HG03280 (cell line): ENCODE results near the gene USP9X.
"Not testable (repeated sequence)": the region's sequence is repeated elsewhere in the genome, so short reads cannot be mapped to it uniquely, and the experiment has no call there.

Experiments
- ATAC-seq: cut with Tn5 transposase; IDR thresholded peaks from one replicate; pipeline ENCODE4 v1.9.1; 2021; ENCODE audit warnings: mild to moderate bottlenecking, moderate library complexity; ENCODE audit not compliant: unreplicated experiment

Gene USP9X

DNA sequence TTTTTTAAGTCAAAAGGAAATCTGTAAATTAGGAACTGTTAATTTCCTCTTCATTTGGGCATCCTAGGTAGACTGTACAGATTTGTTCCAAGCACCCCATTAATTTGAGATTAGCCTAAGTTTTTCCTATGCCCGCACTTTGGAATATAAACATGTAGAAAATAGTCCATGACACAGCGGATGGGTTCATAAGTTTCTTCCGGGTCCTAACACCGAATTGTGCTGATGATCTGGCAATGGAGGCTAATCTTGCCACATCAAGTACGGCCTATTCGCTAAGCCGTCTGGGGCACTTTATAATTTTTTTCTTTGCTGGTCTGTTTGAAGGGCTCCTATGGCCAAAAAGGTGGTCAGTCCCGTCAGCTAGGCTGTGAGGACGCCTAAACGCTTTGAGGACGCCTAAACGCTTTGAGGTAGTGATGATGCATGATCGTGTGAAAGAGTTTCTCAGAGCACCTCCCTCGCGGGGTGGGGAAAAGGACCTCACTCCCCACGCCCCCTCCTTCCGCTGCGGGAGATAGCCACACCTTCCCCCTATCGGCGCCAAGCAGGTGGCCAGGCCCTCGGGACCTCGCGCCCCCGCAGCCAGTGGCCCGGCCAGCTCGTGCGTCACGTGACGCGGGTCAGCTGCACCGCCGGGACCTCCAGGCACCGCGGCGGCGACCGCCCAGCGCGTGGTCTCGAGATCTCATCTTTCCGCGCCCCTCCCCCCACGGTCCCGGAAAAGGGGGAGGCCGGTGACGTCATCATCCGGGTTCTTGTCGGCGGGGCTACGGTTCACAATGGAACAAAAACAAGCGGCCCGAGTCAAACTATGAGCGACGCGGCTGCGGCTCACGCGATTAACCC is 977 bp upstream of the USP9X start:
- ATAC-seq, result peak; percentile 56

DNA sequence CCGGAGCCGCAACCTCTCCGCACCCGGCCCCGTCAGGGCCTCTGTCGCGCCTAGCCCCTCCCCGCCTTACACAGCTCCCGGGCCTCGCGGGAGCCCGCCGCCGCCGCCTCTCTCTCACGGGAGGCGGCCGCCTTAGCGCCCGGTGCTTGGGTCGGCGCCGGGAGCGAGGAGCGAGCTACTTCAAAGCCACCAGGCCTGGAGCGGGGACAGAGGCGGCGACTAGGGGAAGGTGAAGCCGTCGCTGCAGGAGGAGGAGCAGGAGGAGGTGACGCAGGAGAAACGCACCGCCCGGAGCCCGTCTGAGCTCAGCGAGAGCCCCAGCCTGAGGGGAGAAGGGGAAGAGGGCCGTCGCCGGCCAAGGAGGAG is 250 bp downstream of the USP9X start:
- ATAC-seq, result peak; percentile 19

DNA sequence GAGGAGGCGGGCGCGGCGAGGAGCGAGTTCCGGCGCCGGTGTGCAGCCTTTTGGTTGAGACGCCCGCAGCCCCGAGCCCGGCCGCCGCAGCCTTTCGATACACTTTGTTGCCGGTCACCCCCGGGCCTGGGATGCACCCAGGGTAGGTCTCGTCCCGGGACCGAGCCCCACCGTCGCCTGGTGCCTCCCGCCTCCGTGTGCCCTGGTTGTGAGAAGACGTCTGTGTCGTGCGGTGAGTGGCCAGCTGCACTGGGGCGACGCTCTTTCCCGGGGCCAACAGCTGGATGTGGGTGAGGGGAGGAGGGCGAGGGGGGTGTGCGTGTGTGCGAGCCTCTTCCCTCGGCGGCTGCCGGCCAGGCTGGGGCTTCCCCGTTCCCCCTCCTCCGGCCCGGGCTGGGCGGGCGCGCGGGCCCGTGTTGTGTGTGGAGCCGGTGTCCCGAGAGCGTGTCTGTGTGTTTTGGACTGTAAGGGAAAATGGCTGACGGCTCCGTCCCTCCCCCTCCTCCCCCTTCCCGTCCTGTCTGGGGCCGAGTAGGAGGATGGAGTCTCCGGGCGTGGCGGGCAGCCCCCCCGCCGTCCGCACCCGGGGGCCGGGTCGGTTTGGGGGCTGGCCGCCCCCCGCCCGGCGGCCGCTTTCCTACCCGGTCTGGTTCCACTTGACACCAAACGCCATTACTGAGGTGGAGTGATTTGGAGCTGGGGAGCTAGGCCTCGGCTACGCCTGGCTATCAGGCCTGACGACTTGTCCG is 807 bp downstream of the USP9X start:
- peak; percentile 17 for ATAC-seq

DNA sequence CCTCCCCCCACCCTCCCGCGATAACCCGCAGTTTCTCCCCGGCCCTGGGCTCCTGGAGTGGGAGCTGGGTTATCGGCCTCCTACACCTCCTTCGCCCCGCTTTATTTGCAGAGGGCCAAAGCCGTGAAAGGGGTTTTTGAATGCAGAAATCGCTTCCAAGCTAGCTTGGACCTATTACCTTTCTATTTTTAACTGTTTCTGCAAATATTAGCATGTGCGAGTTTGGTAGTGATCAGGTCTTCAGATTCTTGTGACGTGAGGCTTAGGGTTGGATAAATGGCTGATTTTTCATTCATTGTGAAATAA is 1.3 kb downstream of the USP9X start:
- no peak for ATAC-seq

DNA sequence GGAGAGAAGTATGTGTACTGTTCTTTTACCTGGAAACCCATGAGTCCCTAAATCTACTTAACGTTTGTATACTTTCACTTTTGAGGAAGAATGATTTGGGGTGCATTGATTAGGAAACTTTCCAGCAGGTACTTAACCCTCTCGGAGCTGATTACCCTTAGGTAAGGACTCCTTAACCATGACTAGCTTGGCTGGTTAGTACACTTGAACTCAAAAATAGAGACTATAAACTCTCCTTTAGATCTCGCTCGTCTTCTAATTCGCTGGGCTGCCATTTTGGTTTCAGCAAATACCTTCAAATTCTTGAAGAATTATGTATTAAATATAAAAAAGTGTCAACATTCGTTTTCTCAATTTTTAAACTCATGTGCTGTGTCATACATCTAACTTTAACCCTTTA is 2.0 kb downstream of the USP9X start:
- no peak for ATAC-seq

DNA sequence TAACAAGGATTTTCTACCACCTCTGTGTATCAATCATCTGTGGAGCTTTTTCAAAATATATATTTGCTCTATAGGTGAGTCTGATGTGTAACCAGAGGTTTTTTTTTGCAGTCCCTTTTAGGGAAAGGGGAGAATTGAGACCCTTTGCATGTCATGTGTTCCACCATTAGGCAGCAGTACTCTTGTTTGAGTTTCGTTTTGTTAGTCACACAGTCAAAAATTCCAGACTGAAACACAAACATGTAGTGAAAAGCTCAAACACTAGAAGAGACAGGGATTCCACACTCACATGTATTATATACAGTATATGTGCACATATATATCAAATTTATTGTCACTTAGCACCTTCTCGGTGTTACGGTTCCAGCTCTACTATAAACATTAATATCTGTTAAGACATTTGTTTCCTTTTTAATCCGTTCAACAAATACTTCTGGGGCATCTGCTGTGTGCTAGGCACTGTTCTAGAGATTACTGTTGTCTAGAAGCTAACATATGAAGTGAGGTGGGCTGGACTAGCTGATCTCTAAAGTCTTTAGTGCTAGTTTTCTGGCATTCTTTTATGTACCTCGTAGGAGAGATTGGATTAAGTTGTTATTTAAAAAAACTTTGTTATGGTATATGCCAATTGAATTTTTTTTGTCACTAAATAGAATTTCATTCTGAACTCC is 5.5 kb downstream of the USP9X start:
- ATAC-seq, result no peak

DNA sequence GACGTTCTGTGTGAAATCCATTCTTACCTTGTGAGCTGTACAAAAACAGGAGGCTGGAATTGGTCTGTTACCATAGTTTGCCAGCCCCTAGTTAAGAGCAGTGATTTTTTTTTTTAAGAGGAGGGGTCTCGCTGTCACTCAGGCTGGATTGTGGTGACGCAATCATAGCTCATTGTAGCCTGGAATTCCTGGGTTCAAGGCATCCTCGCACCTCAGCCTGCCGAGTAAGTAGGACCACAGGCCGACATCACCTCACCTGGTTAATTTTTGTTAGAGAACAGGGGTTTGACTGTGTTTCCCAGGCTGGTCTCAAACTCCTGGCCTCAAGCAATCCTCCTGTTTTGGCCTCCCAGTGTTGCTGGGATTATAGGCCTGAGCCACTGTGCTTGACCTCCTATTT is 7.5 kb downstream of the USP9X start:
- no peak for ATAC-seq

DNA sequence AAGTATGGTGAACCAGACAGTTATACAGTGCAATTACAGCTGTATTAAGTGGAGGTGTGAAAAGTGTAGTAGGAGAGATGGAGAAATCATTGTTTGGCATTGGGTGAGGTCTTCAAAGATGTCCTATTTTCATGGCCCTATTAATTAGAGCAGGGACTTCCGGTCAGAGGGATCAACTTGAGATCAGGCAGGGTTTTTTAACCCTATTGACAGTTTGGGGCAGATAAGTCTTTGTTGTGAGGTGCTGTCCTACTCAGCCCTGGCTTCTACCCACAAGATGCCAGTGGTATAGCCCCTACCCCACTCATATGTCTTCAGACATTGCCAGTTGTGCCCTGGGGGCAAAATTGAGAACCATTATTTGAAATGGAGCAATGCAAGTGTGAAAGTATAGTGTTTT is 9.9 kb downstream of the USP9X start:
- ATAC-seq, result no peak

DNA sequence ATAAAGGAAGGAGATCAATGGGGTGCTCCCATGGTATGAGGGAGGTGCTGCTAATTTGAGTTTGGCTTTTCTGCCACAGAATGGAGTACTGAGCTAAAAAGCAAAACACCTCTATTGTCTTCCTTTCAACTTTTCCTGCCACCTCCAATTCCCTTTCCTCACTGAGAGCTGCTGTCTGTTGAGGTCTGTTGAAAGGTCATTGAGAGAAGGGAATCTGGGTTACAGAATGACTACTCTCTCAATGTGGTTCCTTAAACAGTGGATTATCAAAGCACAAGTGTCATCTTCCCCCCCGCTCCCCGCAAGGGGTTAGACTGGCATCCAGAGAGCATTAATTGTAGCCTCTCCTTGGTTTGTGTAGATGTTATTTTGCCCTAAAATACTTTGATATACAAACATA is 10.7 kb downstream of the USP9X start:
- no peak for ATAC-seq

DNA sequence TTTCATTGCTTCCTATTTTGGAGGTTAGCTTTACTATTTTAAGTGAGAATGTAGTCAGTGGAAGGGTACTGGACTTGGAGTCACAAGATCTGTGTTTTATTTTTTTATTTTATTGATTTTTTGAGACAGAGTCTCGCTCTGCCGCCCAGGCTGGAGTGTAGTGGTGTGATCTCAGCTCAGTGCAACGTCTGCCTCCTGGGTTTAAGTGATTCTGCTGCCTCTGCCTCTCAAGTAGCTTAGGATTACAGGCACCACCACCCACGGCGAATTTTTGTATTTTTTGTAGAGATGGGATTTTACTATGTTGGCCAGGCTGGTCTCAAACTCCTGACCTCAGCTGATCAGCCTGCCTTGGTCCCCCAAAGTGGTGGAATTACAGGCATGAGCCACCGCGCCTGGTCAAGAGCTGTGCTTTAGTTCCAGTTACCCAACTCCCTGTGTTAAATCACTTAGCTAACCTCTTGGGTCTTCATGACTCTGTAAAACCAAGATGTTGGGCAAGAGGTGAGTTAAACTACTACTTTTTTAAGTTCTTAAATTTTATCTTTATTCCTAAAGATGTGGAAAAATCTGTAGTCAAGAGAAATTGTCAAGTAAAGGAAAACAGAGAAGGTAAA is 11.2 kb downstream of the USP9X start:
- no peak for ATAC-seq

DNA sequence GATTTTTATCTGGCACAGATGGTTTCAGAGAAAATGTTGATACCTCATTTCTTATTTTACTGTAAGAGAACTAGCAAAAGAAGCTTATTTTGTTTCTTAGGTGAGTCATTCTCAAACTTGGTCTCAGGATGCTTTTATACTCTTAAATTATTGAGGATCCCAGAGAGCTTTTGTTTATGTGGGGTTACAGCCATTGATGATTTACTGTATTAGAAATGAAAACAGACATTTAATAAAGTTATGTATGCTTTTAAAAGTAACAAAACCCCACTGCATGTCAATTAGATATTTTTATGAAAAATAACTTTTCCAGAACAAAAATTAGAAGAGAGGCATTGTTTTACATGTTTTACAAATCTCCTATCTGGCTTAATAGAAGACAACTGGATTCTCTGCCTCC is 12.1 kb downstream of the USP9X start:
- ATAC-seq, result no peak

DNA sequence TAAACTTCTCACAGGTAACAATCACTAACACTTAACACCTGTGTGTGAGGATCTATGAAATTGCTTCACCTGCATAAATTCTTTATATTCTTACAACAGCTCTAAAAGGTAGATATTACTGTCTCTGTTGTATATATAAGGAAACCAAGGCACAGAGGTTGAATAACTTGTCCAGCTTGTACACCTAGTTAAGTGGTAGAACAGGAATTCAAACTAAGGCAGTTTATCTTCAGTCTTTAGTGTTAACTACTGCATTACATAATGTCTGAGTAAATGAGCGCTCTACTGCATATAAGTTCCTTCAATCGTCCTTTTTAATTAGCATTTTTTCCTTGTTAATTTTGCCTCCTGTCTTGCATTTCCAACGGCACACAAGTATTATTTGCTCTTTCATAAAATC is 15.0 kb downstream of the USP9X start:
- ATAC-seq, result no peak

DNA sequence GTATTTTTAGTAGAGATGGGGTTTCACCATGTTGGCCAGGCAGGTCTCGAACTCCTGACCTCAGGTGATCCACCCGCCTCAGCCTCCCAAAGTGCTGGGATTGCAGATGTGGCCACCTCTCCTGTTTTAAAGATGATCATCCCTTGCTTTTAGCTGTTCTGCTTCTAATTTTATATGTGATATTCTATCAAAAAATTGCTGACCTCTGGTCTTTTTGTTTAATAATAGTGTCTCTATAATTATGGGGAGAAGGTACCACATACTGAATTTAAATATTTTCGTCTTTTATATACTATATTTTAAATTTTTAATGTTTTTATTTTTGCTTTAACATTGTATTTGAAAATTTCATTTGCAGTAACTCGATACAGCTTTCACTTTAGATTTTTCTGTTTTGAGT is 15.6 kb downstream of the USP9X start:
- ATAC-seq, result no peak

DNA sequence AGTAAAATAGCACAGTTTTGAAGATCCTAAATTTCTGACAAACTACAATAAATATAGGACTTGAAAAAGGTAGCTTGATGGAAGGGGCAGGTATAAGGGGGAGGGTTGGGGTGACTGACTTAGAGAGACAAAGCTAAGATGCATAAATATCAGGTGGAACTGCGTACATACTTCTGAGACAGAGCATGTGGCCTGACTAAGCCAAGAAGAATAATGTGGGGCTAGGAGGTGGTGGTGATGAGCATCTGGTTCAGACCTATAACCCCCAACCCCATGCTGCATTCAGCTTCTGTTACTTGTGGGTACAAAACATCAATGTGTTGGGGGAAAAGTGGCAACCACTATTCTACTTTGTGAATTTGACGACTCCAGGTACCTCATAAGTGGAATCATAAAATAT is 19.8 kb downstream of the USP9X start:
- ATAC-seq, result no peak

DNA sequence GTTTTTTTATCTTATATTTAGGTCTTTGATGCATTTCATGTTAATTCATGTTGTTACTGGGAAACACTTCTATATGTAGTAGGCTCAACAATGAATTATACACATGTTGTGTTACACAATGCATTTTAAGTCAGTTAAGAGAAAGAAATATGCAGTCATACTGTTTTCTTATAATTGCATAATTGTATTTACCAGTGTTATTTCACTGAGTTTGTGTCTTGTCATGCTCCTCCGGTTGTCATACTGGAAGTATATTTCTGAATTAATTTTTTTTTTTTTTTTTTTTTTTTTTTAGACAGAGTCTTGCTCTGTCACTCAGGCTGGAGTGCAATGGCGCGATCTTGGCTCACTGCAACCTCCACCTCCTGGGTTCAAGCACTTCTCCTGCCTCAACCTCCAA is 21.0 kb downstream of the USP9X start:
- not testable (repeated sequence) for ATAC-seq

DNA sequence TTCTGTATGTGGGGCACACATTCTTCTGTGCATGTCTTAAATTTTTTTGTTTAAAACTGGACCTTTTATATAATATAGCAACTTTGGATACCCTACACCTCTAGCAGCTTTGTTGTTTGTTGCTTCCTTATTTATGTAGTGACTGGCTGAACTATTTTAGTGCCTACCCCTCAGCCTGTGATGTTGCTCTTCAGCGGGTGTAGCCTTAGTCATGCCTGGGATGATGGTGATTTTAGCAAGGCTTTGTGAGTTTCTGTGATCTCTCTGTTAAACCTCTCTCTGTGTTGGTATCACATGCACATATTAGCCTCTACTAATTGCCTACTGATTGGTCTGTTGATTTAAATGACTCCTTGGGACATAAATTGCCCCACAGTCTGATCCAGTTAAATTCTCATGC is 22.8 kb downstream of the USP9X start:
- no peak for ATAC-seq

DNA sequence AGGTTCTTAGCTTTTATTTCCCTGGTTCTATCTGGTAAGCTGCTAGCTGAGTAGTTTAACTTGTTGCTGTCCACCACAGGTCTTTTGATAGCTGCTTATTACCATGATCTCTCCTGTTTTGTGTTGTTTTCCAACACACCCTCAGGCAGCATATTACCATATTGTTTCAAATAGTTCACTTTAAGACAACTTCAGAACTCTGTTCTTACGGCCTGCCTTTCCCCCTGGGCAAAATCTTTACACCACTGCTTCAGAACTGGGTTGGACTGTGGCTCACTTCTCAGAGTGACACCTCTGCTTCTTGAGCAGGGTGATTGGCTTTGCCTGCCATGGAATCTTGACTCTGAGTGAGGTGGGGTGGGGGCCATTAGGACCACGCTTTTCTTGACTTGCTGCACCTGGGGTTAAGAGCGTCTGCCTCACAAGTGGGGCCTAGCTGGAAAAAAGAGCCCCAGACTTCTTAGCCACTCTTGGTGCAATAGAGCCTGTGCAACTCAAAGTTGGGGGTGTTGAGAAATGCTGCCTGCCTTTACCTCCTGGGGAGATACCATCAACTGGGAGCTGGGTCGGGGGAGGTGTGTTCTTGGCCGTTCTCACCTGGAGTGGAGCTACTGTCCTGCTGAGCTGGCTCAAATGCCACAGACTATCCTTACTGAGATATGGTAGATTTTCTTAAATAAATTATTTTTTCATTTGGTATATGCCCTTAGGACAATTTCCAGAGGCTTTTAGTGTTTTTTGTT is 23.4 kb downstream of the USP9X start:
- no peak for ATAC-seq

DNA sequence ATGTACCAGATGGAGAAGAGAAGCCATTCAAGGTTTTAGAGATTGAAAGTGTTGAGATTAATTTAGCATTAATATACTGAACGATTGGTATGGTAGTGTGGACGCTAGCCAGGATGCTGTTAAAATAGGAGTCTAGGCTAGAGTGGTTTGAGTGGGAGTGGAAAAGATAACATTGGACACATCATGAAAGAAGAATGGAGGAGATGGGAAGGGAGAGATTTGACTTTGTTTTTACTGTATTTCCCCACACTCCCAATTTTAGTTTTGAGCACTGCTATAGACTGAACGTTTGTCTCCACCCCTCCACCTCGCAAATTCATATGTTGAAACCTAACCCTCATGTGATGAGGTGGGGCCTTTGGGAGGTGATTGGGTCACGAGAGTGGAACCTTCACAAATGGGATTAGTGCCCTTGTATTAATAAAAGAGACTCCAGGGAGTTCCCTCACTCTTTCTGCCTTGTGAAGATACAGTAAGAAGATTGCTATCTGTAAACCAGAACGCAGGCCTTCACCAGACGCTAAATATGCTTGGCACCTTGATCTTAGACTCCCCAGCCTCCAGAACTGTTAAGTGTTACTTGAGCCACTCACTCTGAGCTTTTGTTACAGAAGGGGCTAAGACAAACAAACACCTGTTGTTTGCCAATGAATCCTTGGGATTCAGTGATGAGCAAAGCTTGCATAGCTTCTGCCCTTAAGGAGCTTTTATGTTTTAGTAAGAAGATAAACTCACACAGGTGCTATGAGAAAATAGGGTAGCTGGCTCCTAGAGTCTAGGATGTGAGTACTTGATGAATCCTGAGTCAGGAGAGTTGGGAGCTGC is 25.8 kb downstream of the USP9X start:
- ATAC-seq, result no peak

DNA sequence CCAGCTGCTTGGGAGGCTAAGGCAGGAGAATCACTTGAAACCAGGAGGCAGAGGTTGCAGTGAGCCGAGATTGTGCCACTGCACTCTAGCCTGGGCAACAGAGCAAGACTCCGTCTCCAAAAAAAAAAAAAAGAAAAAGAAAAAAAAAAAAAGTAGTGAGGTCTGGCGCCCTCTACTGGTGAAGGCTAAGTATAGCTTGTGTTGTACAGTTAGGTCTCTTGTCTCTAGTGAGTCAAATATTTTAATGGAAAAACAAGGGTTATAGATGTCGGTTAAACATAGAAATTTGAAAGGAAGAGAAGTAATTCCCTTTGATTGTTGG is 29.8 kb downstream of the USP9X start:
- not testable (repeated sequence) for ATAC-seq

DNA sequence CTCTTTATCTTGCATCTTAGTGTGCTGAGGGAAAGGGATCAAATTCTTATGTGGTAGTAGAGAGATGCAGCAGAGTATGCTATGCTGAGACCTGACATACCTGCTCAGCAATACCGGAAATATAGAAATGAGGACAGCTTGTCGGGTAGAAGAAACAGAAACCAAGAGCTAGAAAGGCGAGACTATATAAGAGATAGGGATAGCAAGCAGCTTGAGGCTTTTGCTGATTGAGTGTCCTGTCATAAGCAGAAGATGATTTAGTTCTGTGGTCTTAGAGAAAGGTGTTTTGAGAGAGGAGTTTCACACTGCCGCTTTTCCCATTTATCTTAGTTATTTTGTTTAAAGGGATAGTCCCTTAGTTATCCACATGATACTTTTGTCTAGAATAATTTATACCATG is 31.7 kb downstream of the USP9X start:
- peak; percentile 85 for ATAC-seq
